Measurements from ENCODE around the gene LMNA.

GRCh38 chr1:156115514-156116374 lies 1.2 kb downstream of the LMNA start:
- TF ChIP-seq TEAD4 (CRISPR knock-in tag; IDR thresholded peaks at IDR 0.05) (peak; percentile 69; the same call in 1 of the 2 replicates), CTCF (IDR thresholded peaks at IDR 0.05) (no peak), SP1 (CRISPR knock-in tag; conservative IDR thresholded peaks at IDR 0.05) (no peak)
